Endothelial cell of umbilical vein (primary cell): ENCODE data around the gene CPXM2.

Experiments used
- CTCF ChIP-seq, 2 donors: IDR thresholded peaks; 1 replicate in 1 of 2; 2 replicates in 1 of 2; pipeline ENCODE4 v1.5.1; 2011; ENCODE audit warnings: low read length in 2 of 2, mild to moderate bottlenecking in 2 of 2, moderate library complexity in 2 of 2, control low read depth in 1 of 2, inconsistent platforms in 1 of 2, low read depth in 1 of 2; ENCODE audit not compliant: insufficient read depth in 1 of 2; ENCODE audit errors: extremely low read depth in 1 of 2
- EZH2 ChIP-seq: IDR thresholded peaks from 2 replicates; pipeline ENCODE4 v1.6.1; 2012; ENCODE audit warnings: borderline replicate concordance, low read depth, mild to moderate bottlenecking, moderate library complexity, low read length, inconsistent platforms; ENCODE audit not compliant: severe bottlenecking
- GATA2 ChIP-seq: IDR thresholded peaks from 2 replicates; pipeline ENCODE4 v1.7.0; 2011; ENCODE audit warnings: low read depth, mild to moderate bottlenecking, moderate library complexity, mixed read lengths, low read length; ENCODE audit not compliant: insufficient read length, insufficient read depth
- MAX ChIP-seq: IDR thresholded peaks from 2 replicates; pipeline ENCODE4 v1.6.1; 2011; ENCODE audit not compliant: insufficient read depth, insufficient read length
- POLR2A ChIP-seq: IDR thresholded peaks from 2 replicates; pipeline ENCODE4 v1.6.1; 2012; ENCODE audit warnings: low read depth, mild to moderate bottlenecking, control low read depth, low read length
- POLR2AphosphoS5 ChIP-seq: IDR thresholded peaks from 2 replicates; pipeline ENCODE4 v1.6.1; 2012; ENCODE audit warnings: low read depth, mild to moderate bottlenecking, control low read depth, low read length, moderate library complexity; ENCODE audit not compliant: insufficient read depth

- no peak for TF ChIP-seq POLR2A
- TF ChIP-seq CTCF (IDR thresholded peaks at IDR 0.05; ENCODE audit: extremely low read depth in 1 of 2, insufficient read depth in 1 of 2, low read depth in 1 of 2, low read length in 2 of 2), result no peak
- TF ChIP-seq EZH2, result no peak
- no peak for TF ChIP-seq MAX
- no peak for TF ChIP-seq GATA2
- TF ChIP-seq POLR2AphosphoS5, result no peak
Observed at GRCh38 chr10:123885406-123886170, 6.0 kb downstream of the CPXM2 start.
